Activated CD4-positive, alpha-beta T cell treated with anti-CD3 and anti-CD28 coated beads, Interleukin-2, amount 50 U/mL, for 48 hours (primary cell): ENCODE data around the gene ADGRG4.
"Not testable (repeated sequence)": the region's sequence is repeated elsewhere in the genome, so short reads cannot be mapped to it uniquely, and the experiment has no call there.

Source experiments
- DNase-seq, 2 experiments: peaks; one replicate each; pipeline ENCODE4 v3.0.0-alpha.2; 2020

The ADGRG4 gene

DNA sequence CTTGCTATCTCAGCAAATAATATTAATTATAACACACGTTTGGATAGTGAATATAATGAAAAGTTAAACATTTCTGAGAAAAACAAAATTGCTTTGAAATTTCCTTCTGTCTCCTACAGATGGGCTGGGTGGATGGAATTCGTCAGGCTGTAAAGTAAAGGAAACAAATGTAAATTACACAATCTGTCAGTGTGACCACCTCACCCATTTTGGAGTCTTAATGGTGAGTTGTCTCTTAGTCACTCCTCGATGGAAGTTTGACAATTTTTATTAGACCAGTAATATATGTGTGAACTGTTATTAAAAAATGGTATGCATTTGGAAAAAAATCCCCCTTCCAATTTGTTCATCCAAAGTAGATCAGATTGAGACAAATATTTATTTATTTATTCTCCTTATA lies 94.5 kb downstream of the ADGRG4 start:
- DNase-seq, result no peak

DNA sequence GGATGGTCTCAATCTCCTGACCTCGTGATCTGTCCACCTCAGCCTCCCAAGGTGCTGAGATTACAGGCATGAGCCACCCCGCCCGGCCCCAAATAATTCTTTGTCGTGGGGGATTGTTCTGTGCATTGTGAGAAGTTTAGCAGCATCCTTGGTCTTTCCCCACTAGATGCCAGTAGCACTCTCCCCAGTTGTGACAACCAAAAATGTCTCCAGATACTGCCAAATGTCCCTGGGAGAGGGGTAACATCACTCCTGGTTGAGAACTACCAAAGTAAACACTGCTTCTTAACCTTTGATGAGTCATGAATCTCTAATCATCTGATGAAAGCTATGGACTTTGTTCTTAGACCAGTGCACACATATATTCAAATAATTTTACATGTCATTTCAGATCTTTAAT lies 96.2 kb downstream of the ADGRG4 start:
- DNase-seq, result no peak

DNA sequence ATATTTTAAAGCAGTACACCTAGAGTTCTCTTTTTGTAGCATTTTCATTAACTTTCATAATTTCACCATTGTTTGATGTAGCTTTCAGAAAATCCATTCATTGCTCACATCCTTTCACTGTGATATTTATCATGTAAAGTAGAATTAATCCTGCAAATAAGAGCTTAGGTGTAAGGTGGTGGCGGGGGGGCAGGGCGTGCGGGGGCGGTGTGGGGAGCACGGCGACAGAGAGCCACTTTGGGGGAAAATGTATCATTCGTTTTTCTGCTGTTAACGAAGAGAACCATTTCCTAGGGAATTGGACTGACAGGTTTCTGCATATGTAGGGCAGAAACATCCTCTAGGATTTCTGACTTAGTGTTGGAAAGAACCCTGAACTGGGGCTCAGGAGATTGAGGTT lies 104.4 kb downstream of the ADGRG4 start:
- no peak for DNase-seq

DNA sequence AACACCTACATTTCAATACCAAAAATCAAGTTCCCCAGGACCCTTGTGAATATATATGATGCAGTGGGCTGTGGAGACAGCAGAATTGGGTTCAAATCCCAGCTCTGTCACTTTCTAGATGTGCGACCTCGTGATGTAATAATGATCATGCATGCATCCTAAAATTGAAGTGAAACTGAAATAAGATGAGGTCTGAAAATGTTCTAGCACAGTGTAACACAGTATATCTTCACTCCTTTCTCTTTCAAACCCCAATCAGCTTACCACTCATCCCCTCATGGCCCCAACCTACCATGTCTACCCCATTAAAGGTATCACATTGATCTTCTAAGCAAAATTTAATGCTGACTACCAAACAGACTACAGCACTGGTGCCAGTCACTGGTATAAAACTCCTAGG lies 117.0 kb downstream of the ADGRG4 start:
- no peak for DNase-seq

DNA sequence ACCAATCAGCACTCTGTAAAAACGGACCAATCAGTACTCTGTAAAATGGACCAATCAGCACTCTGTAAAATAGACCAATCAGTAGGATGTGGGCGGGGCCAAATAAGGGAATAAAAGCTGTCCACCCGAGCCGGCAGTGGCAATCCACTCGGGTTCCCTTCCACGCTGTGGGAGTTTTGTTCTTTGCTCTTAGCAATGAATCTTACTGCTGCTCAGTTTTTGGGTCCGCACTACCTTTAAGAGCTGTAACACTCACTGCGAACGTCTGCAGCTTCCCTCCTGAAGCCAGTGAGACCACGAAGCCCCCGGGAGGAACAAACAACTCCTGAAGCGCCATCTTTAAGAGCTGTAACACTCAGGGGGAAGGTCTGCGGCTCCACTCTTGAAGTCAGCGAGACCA lies 120.6 kb downstream of the ADGRG4 start:
- no peak for DNase-seq

DNA sequence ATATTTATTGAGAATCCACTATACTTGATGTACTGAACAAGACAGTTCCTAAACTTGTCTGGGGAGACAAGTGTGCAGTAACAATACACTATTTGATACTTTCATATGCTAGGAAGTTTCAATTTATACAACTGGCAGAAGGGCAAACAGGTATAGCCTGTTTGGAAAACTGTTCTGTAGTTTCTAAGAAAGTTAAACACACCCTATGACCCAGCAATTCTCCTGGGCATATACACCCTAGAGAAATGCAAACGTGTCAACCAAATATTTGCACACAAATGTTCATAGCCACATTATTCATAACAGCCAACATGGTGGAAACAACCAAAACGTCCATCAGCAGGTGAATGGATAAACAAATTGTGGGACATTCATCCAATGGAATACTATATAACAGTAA lies 123.0 kb downstream of the ADGRG4 start:
- no peak for DNase-seq

DNA sequence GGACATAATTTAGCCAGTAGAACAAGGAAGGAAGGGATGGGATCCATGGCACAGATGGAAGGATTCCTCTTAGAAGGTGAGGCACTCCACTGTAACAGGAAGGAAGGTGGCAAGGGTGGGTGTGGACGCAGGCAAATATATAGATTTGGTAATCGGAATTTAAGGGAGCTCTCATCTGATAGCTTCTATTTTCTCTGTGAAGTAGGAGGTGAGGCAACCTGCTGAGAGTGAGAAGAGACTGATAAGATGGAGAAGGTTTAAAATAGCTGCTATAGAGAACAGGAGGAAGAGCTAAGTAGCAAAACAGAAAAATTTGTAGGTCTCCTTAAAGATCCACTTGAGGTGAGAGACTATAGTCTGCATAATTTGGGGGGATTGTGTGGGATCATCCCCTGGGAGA lies 125.2 kb downstream of the ADGRG4 start:
- DNase-seq, result no peak

DNA sequence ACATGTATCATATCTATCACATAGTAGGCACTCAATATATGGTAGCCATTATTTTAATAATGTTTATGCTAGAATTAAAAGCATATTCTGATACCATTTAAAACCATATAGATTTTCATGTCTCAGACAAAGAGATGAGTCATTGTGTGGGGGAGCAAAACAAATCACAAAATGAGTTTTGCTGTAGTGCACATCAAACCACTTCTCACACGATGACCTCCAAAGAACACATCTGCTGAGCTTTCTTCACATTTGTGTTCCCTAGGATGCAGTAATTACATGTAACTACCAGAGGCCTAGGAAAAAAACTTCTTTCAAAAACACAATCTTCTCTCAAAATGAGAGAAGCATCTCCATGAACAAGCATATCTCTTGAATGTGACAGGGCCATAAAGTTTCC lies 130.9 kb downstream of the ADGRG4 start:
- DNase-seq, result no peak

DNA sequence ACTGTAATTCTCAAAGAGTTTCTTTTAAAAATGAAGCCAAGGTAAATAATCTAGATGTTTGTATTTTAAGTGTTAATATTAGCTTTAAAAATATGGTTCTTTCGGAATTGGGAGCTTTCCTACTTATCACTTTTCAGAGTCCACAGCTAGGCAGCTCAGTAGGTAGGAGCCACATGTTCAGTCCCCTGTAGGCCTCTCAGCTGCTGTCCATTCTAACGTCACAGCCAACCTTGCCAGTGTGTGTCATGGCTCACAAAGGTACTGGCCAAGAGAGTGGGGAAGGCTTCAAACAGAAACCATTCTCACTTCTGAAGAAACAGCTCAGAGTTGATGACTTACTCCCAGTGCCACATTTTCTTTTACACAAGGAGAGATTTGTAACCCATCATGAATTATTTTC lies 137.0 kb downstream of the ADGRG4 start:
- no peak for DNase-seq

DNA sequence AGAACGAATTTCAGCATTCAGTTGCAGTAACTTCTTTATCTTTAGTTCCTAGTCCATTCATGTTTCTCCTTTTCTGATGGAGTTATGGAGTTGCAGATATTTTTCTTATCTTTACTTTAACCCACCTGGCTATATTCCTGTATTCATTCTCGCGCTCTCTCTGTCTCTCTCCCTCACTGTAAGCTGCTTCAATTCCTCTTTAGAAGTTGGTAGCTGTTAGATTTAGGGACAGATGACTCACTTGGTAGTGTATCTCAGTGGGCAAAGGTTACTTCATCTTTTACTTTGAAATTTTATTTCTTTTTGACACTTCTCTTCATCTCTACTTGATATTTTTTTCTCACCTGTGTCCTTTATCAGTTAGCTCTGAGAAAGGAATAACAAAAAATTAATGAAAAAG lies 137.4 kb downstream of the ADGRG4 start:
- no peak for DNase-seq

DNA sequence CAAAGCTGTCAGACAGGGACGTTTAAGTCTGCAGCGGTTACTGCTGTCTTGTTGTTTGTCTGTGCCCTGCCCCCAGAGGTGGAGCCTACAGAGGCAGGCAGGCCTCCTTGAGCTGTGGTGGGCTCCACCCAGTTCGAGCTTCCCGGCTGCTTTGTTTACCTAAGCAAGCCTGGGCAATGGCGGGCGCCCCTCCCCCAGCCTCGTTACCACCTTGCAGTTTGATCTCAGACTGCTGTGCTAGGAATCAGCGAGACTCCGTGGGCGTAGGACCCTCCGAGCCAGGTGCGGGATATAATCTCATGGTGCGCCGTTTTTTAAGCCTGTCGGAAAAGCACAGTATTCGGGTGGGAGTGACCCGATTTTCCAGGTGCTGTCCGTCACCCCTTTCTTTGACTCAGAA lies 144.9 kb downstream of the ADGRG4 start:
- DNase-seq, result not testable (repeated sequence)

DNA sequence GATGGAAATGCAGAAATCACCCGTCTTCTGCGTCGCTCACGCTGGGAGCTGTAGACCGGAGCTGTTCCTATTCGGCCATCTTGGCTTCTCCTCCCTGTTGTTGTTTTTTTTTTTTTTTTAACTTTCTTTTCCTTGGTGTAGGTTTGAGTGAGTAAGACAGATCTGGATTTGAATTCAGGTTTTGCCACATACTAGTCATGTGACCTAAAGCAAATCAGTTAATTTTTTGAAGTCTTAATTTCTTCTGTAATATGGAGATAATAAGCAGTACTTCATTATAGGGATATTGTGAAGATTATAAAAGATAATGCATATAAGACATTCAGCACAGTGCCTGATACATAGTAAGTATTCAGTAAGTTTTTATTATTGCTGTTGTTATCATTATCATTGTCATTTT lies 145.4 kb downstream of the ADGRG4 start:
- DNase-seq, result no peak

DNA sequence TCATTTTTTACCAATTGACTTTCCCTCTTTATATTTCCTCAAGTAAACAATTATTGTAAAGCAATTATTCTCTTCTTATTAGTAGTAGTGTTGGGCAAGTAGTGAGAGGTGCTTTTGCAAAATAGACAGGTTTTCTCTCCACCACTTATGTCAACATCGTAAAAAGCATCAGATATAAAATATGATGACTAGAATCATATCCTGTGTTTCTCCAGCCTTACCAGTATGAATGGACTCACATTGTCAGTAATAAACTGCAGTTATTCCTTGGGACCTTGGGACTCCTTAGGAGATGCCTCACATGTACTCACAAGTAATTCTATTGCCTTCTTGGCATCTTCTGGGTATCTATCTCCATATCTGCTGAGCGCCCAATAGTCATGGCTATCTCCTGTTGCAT lies 146.5 kb downstream of the ADGRG4 start:
- DNase-seq, result no peak

DNA sequence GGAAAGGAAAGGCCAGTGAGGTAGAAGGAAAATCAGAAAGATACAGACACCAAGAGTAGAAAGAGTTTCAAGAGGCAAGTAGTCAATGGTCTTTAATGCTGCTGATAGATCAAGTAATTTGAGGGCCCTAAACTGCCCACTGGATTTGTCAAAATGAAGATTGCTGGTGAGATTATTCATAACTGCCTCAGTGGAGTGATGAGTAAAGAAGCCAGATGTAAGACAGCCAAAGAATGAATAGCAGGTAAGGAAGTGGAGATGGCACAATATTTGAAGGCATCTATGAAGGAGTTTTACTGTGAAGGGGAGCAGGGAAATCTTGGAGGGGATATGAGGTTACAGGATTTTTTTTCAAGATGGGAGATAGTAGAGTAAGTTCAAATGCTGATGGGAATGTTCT lies 147.2 kb downstream of the ADGRG4 start:
- no peak for DNase-seq

DNA sequence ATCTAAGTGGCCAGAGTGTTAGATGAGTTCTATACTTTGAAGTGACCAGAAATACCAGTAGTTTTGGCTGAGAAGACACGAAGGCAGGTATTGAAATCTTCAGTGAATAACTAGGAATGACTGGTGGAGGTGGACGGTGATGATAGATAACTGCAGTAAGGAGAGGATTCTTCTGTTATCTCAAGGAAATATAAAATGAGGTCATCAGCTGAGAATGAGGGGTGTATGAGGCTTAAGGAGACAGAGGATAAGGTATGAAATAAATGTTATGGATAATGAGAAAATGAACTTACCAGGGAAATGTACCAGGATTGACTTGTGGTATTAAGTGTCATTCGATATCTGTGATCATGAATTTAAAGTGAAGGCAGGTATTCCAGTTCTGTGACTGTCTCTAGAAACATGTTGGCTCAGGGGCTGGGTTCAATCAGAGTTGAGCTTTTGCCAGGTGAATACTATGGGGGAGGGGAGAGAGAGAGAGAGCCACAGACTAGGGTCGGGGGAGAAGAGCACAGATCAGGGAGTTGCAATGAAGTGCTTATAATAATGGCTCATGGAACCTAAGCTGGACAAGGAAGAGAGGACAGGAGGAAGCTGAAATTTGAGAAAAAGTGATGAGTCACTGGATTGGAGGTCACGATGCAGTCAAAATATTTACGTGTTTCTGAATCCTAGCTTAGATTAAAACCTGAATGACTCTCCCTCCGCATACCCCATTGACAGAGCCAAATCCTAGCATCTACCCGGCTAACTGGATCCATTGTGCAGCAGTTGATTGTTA lies 149.5 kb downstream of the ADGRG4 start:
- no peak for DNase-seq

DNA sequence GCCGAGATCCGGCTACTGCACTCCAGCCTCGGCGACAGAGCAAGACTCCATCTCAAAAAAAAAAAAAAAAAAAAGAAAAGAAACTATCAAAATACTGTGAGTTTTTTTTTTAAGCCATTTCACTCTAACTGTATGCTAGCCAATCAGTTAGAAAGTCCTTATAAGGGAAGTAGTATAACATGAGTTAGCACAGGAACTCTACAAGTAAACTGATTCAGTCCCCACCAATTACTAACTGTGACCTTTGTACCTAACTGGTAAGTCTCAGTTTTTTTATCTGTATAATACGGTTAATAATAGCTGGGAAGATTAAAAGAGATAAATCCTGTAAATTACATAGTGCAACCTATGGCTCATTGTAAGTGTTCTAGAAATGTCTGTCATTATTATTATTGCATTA lies 151.9 kb downstream of the ADGRG4 start:
- DNase-seq, result no peak

DNA sequence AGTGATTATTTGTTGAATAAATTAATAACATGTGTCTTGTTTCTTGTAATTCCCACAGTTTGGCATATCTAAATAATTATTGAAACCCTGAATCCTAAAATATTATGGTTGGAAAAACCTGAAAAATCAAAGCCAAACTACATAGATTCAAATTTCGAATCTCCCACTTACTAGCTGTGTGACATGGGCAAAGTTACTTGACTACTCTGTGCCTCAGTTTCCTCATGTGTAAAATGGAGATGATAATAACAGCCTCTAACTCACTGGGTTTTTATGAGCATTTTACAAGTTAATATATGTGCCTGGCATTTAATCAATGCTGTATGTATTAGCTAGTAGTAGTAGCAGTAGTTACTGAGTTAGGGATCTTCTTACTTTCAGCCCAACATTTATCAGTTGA lies 152.4 kb downstream of the ADGRG4 start:
- no peak for DNase-seq

DNA sequence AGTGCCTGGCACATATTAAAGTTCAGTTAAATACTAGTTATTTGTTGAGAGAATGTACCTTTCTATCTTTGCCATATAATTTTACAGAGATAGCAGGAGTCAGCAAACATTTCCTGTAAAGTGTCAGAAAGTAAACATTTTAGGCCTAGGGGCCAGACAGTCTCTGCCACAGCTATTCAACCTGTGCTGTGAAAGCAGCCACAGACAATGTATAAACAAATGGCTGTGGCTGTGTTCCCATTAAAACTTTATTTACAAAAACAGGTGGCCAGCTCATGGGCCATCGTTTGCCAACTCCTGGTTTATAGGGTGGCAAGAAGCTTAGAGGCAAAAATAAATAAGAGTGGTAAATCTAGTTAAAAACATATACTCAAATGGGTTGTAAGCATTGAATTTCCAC lies 153.0 kb downstream of the ADGRG4 start:
- no peak for DNase-seq

DNA sequence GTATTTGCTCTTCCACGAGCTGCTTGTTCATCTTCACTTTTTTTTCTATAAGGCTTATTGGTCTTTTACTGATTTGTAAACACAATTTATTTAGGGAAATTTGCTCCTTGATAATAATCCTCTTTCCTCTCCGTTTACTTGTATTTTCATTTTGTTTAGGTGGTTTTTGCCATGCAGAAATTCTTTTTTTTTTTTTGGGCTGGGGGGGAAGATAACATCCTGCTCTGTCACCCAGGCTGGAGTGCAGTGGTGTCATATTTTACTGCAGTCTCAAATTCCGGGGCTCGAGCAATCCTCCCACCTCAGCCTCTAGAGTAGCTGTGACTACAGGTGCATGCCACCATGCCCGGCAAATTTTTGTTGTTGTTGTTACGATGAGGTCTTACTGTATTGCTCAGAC lies 155.4 kb downstream of the ADGRG4 start:
- no peak for DNase-seq

DNA sequence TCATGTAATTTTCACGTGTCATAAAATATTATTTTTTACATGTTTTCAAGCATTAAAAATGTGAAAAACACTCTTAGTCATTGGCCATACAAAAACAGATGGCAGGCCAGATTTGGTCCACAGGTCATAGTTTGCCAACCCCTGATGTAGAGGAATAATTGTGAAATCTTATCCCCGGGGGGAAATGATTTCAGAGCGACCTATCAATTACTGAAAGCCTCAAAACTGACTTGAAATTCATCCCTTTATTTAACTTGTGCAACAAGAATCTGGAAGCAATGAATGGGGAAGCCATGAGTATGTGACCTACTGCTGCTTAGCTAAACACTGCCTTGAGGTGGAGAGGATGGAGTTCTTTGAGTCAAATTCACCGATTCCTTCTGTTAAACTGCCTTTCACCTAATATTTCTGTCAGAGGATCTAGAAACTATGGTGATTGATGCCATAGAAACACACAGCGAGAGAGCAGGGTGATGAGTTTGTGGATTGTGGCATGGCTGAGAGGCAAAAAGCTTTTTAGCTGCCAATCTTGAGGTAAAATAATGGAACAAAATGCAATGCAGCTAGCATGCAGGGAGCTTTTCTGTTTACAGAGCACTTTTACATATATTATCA lies 156.6 kb downstream of the ADGRG4 start:
- DNase-seq, result no peak

DNA sequence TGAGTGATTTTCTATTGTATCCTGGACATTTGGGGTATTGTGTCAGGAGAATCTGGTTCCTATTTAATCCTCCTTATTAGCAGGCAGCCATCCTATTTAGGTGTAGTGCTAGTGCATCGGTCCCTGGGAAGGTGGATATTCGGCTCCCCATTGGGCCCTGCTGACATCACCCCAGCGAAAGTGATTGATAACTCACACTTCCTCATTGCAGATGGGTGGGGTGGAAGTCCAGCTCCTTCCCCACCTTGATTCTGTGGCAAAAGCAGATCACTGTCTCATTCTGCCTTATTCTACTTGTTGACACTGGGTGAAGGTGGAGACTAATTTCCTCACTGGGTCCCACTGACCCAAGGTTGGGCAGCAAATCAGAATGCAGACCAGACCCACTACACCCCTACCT lies 163.8 kb downstream of the ADGRG4 start:
- DNase-seq, result no peak
